Iris pigment epithelial cell (primary cell): ENCODE results near the gene TLCD5.
A peak's percentile ranks its signal among the peaks of the same experiment; 100 is the strongest.

Experiments used
- DNase-seq: peaks from one replicate; pipeline ENCODE4 v3.0.0-alpha.2; 2011; ENCODE audit warnings: low read depth

TLCD5 gene

DNA sequence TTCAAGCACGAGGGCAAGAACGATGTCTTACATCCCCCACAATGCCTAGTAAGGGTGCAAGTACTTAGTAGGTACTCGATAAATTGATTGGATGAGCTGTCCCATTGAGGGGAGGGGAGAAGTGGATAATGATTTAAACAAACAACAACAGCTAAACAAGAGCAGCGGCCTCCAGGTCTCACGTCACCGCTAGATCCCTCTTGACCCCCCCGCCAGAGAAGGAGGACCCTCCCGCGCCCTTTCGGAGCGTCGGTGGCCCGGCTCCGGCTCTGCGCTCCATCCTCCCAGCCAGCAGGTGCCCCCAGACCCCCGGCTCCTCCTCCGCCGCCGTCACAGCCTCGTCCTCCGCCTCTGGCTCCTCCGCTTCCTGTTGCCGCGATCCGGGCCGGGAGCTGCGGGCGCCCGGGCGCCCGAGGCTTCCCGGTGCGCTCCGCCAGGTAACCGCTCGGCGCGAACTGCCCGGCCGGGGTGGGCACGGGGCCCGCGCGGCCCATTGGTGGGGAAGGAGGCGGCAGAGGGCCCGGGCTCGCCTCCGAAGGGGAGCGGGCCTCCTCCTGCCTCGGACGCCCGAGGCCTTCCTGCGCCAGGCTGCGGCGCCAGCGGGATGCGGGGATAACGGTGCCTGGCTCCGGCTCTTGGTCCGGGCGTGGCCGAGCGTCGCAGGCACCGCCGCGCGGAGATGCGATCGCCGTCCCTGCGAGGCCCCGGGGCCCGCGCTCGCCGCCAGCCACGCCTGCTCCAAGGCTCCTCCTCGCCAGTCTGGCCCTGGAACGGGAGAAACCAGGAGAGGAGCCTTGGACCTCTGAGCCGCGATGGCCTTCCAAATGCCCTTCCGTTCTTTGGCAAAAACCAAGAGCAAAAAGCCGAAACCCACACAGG, at the start of gene TLCD5:
TLCD5 (plus strand) TSS at position 368 of the 879 bp plus-strand sequence. CDS start 2,143 bp downstream, outside the sequence.
- DNase-seq, result peak; percentile 78

DNA sequence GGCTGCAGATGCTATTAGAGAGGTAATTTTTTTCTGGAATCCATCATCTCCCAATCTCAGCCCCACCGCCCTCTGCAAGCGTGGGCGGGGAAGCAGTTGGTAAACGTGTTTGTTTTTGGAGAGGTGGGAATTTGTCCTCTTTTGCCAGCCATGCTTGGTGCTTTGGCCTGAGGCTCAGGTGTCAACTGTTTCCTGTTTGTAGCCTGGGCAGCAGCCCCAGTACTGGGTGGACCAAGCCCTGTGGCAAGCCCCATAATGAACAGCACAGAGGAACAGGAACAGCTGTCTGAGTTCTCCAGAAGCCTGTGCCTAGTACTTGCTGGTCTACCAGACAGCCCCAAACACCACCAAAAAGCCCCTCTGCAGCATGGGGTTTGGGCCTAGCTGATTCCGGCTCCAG, 45.6 kb upstream of the TLCD5 start:
- no peak for DNase-seq

DNA sequence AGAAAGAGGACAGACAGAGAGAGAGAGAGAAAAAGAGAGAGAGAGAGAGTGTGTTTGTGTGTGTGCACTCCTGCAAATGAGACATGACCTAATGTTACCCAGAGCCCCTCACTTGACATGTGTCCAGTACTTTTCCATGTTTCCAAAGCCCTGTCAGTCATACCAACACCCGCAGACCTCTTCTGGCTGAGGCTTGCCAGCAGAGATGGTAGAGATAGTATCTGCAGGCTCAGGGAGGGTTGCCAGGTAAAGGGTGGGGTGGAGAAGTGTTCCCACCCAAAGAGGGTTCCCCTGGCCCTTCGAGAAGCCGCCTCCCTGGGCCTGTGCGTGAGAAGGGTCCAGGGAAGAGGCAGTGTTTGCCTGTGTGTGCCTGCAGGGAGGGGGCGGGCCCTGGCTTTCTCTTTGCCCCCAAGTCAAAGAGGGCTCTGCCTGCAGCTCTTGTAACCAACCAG, 44.5 kb upstream of the TLCD5 start:
- DNase-seq, result no peak

DNA sequence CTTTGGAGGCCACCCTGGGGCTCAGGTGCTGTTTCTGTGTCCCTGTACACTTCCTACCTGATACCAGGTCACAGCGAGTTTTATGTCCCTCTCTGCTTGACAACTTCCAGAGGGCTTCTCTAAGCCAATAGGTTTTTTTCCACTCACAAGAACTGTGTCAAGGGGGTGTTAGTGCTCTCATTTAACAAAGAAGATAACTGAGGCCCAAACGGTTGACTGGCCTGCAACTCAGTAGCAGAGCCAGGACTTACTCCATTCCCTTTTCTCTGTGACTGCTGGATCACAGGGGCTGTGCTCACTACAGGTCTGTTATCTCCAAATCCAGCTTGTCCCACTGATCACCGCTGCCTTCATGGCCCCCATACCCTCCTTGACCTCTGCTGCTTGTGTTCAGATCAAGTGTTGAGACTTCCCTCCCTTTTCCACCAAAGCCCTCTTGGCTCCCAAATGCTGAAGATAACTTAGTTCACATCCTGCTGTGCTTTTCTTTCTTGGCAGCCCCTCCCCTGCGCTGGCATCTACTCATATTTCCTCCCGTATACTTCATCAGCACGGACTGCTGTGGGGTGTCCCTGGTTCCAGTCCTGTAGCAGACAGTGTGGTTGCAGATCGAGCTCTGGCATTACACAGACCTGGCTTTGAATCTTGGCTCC, 43.8 kb upstream of the TLCD5 start:
- DNase-seq, result no peak

DNA sequence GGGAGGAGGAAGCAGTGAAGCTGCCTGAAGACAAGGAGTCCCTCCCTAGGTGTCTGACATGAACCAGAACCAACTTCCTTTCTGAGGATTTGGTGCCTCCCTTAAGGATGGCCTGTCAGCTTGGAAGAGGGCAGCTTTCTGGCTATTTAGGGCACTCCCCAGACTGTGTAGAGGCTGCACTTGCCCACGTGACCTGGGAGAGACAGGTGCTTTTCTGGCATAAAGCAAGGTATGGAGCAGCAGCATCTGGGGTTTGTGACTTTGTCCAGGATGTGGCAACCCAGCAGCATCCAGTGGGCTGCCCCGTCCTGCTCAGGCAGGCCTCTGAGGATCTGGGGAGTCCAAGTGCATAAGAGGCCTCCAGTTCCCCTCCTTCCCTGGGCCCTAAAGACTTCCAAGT, 42.0 kb upstream of the TLCD5 start:
- DNase-seq, result no peak

DNA sequence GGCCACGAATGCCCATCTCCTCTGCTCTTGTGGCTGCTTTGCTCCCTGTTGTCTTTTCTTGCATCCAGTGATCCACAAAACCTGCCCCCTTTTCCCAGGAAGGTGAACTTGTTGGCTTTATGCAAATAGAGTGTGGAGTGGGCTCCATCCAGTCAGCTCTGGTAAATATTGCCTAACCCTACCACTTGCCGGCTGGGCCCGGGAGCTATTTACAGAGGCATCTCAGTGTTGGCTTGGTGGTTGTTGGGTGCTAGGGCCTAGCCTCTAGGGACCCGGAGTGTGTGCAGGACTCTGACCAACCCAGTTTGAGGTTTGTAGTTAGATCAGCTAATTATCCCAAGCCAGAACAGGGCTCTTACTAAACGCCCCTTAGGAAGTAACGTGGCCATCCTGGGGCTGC, 40.8 kb upstream of the TLCD5 start:
- no peak for DNase-seq

DNA sequence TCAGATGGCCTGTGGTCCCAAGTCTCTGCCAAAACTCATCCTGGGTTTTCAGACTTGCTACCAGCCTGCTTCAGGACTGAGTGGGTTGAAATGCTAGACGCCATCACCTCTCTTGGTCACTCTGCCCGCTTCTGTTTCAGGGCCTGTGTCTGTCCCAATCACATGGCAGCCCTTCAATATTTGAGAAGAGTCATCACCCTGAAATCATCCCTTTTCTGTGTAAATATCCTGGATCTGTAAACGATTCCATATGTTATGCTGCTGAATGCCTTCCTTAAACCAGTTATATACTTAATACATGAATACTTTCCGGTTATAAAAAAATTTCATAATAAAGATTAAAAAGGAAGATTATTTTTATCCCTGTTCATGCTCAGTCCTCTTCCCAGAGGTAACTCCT, 39.8 kb upstream of the TLCD5 start:
- no peak for DNase-seq

DNA sequence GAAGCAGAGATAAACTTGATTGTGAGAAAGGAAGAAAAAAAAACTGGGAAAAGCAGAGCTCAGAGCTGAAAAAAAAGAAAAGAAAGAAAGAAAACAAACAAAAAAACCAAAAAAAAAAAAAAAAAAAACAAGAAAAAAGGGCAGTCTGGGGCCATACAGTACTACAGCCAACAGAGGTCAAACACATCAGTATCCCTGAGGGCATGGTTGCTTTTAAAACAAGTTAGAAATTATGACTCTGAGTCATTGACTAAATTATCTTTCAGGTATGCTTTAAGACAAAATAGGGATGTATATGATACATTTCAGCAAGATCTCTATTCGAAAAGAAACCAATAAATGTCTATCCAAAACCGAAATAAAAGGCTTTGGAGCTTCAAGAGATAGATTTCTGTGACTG, 37.1 kb upstream of the TLCD5 start:
- DNase-seq, result no peak

DNA sequence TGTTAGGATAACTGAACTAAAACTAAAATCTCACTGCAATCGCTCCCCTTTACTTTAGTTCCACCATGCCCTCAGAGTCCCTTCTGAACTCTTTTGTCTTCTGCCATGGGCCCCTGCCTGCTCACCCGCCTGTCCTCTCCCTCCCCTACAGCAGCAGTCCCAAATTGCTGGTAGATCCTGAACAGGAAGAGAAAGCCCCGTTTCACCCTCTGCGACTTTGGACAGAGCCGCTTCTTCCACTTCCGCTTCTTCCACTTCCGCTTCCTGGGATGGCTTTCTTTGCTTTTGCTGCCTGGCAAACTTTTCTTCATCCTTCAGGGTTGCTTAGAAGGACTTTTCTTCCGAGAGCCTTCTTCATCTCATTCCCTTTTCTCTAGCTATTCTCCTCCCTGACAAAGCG, 35.7 kb upstream of the TLCD5 start:
- no peak for DNase-seq

DNA sequence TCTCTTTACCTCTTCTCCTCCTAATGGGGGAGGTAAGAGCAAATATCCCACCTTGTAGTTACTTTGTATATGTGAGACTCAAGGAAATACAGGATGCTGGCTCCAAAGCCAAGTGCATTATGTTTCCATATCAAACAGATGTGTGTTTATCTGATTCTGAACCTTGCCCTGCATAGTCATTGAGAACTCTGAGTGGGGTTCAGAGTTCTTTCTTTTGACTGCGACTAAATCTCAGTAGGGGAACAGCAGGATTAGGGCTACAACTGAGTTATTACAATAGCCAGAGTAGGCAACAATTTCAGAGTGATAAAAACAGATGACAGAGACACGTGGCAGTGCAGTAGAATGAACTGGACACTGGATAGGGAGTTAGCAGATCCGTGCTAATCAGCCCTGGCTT, 34.1 kb upstream of the TLCD5 start:
- no peak for DNase-seq

DNA sequence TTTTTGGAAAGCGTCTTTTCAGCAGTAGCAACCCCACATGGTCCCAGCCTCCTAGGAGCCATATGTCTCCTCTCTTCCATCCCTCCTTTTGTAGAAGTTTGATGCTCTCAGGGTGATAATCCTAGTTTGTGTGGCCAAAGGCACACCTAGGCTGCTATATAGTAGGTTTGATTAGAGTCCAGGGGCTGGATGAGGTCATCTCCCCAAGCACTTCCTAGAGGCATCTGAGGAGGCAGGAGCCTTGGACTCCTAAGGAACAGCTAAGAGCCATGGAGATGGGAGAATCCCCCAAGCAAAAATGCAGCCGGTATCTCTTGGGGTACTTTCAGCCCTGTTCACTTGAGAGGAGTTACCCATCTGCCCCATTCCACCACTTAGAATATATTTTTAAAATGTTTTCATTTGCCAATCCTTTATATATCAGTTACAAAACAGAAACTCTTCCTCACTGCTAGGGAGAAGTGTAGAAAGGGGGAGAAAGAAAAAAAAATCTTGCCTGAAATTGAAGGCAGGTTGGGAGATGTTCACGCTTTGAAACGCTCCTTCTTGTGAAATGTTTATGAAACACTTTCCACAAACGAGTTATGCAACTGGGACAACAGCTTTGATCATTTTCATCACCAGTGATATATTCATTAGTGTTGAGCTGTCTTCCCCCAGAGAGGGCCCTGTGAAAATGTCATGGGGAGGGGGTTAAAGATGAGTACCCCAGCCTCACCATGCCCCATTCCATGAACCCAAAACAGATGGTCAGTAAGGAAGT, 31.9 kb upstream of the TLCD5 start:
- DNase-seq, result no peak

DNA sequence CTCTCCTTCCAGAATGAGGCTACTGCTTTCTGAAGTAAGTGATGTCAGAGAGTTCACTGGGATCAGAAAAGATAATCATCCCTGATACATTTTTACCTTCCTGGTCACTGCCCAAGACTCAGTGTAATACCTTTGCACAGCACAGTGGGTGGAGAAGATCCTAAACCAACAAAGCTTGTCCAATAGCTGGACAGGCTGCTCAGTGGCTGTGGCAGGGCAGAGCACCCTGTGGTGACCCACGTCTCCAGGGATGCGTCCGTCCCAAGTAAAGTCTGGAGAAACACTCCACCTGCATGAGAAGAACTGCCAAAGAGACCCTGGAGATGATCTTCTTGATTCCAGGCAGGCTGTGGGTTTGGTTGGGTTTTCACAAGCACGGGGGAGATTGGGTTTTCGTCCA, 31.0 kb upstream of the TLCD5 start:
- DNase-seq, result no peak

DNA sequence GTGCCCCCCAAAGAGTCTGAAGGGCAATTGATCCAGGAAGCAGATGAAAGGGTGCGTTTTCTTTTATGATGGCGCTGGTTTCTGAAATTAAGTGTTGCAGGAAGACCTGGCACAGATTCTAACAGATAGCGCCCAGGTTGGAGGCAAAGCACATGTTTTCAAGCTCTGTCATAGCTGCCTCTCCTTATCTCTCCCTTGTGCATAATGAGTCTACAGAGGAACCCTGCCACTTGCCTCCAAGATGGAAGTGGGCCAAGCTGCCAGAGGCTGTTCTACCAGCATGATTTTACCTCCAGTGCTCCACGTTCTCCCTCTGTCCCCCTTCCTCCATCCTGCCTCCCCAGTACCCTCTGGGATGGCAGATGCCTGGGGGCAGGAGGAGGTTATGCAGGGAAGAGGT, 30.0 kb upstream of the TLCD5 start:
- no peak for DNase-seq

DNA sequence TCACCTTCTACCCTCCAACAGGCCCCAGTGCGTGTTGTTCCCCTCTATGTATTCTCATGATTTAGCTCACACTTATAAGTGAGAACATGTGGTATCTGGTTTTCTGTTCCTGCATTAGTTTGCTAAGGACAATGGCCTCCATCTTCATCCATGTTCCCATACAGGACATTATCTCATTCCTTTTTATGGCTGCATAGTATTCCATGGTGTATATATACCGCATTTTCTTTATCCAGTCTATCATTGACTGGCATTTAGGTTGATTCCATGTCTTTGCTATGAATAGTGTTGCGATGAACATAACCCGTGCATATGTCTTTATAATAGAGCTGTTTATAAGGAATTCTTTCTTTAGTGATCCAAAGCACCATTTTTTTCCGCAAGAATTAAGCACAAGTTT, 28.5 kb upstream of the TLCD5 start:
- DNase-seq, result no peak

DNA sequence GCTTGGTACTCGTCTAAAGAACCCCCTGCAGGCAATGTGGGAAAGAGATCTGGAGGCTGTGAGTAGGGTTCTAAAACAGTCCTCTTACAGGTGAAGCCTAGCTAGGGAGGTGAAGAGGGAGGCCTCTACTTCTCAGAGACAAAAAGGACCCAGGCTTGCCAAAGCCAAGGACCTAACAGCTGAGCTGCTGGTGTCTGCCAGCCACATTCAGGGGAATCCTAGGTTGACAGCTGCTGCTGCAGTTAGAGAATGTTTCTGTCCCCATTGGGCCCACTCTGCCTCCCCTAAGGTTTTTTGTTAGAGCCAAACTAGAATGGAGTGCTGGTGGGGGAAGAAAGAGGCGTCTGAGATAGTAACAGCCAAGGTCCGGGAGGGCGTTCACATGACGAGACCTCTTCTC, 26.6 kb upstream of the TLCD5 start:
- no peak for DNase-seq

DNA sequence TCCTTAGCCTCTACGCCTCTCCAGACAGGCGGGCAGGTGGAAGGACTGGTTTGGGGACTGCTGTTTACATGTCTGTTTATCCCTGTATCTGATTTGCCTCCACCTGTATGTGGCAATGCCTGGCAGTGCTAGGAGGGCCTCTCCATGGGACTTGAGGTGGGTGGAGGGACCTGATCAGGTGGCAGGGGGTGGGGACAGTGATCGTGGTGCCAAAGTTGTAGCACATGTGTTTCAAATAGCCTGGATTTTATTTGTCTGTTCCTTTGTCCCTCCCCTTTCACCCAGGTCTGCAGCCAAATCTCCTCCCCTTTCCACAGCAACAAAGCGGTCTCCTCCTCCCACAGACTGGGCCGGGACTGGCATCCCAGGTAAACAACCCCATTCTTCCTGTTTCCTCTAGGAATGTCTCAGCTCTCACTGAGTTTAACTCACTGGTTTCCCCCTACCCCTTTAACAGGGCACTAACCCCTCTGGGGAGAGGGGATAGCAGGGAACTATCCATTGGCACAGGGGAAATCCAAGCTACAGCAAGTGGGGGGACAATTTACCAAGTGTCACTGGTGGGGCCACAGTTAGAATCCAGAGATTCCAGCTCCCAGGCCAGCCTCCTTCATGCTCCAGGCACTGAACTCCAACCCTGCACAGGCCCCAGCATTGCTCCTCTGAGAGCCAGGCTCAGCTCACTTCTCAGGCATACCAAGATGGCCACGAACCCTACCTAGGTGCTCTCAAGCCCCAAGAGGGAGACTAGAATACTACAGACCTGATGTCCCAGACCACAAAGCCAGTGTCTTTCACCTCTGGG, 22.9 kb upstream of the TLCD5 start:
- DNase-seq, result no peak

DNA sequence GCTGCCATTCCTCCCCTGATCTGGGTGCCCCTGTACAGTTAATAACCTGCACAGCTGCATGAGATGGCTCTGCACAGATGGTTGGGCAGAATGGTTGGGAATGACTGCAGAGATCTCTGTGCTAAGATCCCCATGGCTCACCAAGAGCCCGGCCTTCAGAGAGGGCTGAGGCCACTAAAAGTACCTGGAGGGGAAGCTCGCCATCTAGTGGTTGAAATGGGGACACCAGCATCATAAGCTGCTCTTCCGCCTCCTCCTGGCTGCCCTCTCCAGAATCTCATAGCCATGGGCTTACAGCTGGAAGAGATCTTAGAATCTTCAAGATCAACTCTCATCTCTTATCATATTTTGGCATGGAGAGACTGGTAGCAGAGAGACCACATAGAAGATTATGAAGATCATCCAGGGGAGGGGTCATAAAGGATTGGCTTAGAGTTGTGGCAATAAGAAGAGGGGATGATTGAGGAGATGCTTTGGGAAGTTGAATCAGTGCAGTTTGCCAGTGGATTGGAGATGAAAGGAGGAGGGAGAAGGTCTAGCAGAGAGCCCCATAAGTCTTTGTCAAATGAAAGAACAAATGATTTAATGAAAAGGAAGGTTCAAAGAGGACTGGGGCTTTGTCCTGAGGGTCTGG, 22.0 kb upstream of the TLCD5 start:
- DNase-seq, result peak; percentile 78

DNA sequence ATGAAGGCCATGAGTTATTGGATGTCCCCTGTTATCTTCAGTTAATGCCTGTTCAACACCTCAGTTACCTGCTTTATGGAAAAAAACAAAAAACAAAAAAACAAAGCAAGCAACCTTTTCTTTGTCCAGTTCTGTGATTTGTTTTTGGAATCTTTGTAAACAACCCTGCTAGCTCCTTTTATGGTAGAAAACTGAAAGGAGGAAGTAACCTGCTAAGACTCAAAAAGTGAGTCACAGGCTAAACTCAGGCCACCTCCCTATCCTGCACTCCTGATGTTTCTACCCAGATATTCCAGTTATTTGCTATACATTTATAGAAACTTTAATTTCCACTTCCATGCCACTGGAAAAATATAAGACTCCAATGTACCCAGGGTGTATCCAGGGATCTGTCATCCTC, 20.6 kb upstream of the TLCD5 start:
- peak; percentile 40 for DNase-seq

DNA sequence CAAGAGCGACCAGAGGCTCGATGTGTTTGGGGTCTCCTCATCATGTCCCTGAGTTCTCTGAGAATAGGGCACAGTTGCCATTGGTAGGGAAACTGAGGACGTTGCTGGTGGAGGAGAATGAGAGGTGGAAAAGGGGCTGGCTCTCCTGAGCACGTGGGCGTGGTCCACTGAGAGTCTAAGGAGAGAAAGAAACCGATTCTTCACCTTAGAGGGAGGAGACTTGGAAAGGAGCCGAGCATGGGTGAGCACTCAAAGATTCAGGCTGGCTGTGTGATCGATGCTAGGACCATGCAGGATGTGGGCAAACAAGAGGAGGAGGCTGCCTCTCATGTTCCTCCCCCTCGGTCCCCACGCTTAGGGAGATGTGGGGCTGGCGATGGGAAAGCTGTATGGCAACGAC, 19.8 kb upstream of the TLCD5 start:
- no peak for DNase-seq

DNA sequence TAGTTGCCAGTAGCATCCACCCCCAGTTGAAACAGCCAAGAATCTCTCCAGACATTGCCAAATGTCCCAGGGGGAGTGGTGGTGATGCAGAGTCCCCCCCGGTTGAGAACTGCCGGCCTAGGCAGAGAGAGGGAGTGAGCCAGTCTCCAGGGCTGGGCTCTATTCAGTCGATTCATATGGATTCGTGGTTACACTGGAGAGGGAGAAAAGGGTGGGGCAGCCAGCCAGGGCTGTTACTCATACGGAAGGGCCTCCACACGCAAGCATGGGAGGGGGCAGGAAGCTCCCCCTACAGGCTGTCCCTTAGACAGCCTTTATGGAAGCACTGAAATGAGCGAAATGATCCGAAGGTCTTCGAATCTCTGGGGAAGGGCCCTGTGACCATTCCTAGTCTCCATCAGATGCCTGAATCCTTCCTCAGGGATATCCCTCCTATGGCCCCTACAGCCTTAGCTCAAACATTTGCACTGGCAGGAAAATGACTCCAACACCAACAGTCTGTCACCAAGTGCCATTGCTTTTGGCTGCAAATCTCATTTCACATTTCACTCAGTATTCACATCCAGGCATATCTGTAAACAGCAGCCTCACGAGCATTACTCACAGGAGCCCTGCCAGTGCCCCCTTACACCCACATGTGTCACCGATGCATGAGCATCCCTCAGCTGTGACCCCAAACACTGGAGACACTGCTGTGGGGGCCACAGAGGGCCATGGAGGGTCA, 18.4 kb upstream of the TLCD5 start:
- DNase-seq, result peak; percentile 86

DNA sequence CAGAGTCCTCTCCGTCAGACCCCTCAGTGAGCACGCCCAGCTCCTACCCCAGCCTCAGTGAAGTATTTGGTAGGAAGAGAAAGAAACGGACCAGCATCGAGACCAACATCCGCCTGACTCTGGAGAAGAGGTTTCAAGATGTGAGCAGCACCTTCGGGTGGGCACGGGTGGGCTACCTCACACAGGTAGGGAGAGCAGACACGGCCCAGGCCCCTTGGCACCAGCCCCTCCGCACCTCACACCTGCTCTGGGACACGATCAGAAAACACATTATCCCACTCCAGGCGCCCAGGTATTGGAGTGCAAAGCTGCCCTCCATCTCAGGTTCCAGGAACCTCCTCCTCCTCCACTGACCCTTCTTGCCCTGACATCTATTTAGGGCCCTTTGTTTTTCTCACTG, 17.6 kb upstream of the TLCD5 start:
- no peak for DNase-seq
